Trophoblast cell (in vitro differentiated cells and primary cell): ENCODE data around the gene RNASEH2B.

ENCODE experiments used
- DNase-seq, 2 donors: peaks; one replicate each; pipeline ENCODE4 v3.0.0-alpha.2; 2016
- H2AFZ ChIP-seq: 2 replicates; pipeline ENCODE4 v1.6.1; 2013; ENCODE audit warnings: low read length, moderate library complexity, mild to moderate bottlenecking; ENCODE audit not compliant: insufficient read depth, poor library complexity
- H2AK5ac ChIP-seq: 2 replicates; pipeline ENCODE4 v1.6.1; 2013; ENCODE audit warnings: mild to moderate bottlenecking, low read length
- H2BK120ac ChIP-seq: 2 replicates; pipeline ENCODE4 v1.6.1; 2013; ENCODE audit warnings: low read length, mild to moderate bottlenecking, moderate library complexity; ENCODE audit not compliant: insufficient read depth, poor library complexity
- H2BK12ac ChIP-seq: 2 replicates; pipeline ENCODE4 v1.6.1; 2013; ENCODE audit warnings: mild to moderate bottlenecking, low read length, moderate library complexity
- H2BK5ac ChIP-seq: 2 replicates; pipeline ENCODE4 v1.6.1; 2013; ENCODE audit warnings: low read length, low read depth, moderate library complexity, mild to moderate bottlenecking; ENCODE audit not compliant: poor library complexity
- H3K14ac ChIP-seq: 2 replicates; pipeline ENCODE4 v1.6.1; 2013; ENCODE audit warnings: mild to moderate bottlenecking, low read length
- H3K18ac ChIP-seq: 2 replicates; pipeline ENCODE4 v1.6.1; 2013; ENCODE audit warnings: mild to moderate bottlenecking, low read length
- H3K23ac ChIP-seq: 2 replicates; pipeline ENCODE4 v1.6.1; 2013; ENCODE audit warnings: low read length
- H3K27ac ChIP-seq: 2 replicates; pipeline ENCODE4 v1.5.1; 2013; ENCODE audit warnings: low read depth, mild to moderate bottlenecking, inconsistent platforms, low read length, moderate library complexity
- H3K27me3 ChIP-seq: 2 replicates; pipeline ENCODE4 v1.6.1; 2013; ENCODE audit warnings: inconsistent platforms, mild to moderate bottlenecking, low read length, moderate library complexity; ENCODE audit not compliant: insufficient read depth
- H3K36me3 ChIP-seq, 2 experiments: 1 replicate in 1 of 2; 2 replicates in 1 of 2; pipeline ENCODE4 v1.6.1; 2013; ENCODE audit warnings: low read length in 2 of 2, mild to moderate bottlenecking in 2 of 2, moderate library complexity in 1 of 2; ENCODE audit not compliant: insufficient read depth in 2 of 2, control insufficient read depth in 1 of 2
- H3K4ac ChIP-seq: 2 replicates; pipeline ENCODE4 v1.6.1; 2013; ENCODE audit warnings: low read depth, mild to moderate bottlenecking, low read length, moderate library complexity
- H3K4me1 ChIP-seq, 2 experiments: 1 replicate in 1 of 2; 2 replicates in 1 of 2; pipeline ENCODE4 v1.6.1; 2013; ENCODE audit warnings: low read length in 2 of 2, mild to moderate bottlenecking in 2 of 2, moderate library complexity in 1 of 2; ENCODE audit not compliant: insufficient read depth in 2 of 2, control insufficient read depth in 1 of 2
- H3K4me2 ChIP-seq: 2 replicates; pipeline ENCODE4 v1.6.1; 2013; ENCODE audit warnings: inconsistent platforms, mild to moderate bottlenecking, low read length, moderate library complexity
- H3K4me3 ChIP-seq: 2 replicates; pipeline ENCODE4 v1.5.1; 2013; ENCODE audit warnings: mild to moderate bottlenecking, low read depth, low read length, inconsistent platforms
- H3K79me1 ChIP-seq: one replicate; pipeline ENCODE4 v1.6.1; 2013; ENCODE audit warnings: low read length
- H3K79me2 ChIP-seq: 2 replicates; pipeline ENCODE4 v1.6.1; 2013; ENCODE audit warnings: low read length, mild to moderate bottlenecking; ENCODE audit not compliant: control insufficient read depth, insufficient read depth, poor library complexity
- H3K9ac ChIP-seq: 2 replicates; pipeline ENCODE4 v1.6.1; 2013; ENCODE audit warnings: mild to moderate bottlenecking, low read length
- H3K9me3 ChIP-seq: 2 replicates; pipeline ENCODE4 v1.6.1; 2013; ENCODE audit warnings: low read depth, mild to moderate bottlenecking, control low read depth, inconsistent platforms, low read length; ENCODE audit not compliant: insufficient read depth
- H4K12ac ChIP-seq: 2 replicates; pipeline ENCODE4 v1.6.1; 2013; ENCODE audit warnings: low read depth, mild to moderate bottlenecking, low read length, moderate library complexity
- H4K8ac ChIP-seq: 2 replicates; pipeline ENCODE4 v1.6.1; 2013; ENCODE audit warnings: low read depth, mild to moderate bottlenecking, low read length, moderate library complexity
- H4K91ac ChIP-seq: one replicate; pipeline ENCODE4 v1.6.1; 2013; ENCODE audit warnings: low read depth, mild to moderate bottlenecking, low read length, moderate library complexity
- WGBS: extraction: QIAGEN DNeasy Blood & Tissue Kit; methylation state at CpG from one replicate; pipeline ENCODE4 v1.1.7; 2013; ENCODE audit warnings: missing lambda C conversion rate; ENCODE audit not compliant: insufficient read length, insufficient coverage; ENCODE audit errors: extremely low coverage; 5-methylcytosine and 5-hydroxymethylcytosine counted together

Gene RNASEH2B

GRCh38 chr13:50889317-50889716 lies 20.3 kb upstream of the RNASEH2B start:
- H3K9me3 ChIP-seq: no peaks in the 10 kb centered on the region
- H3K4me1 ChIP-seq: no peaks in the 10 kb centered on the region
- no peaks in the 10 kb centered on the region for H3K79me1 ChIP-seq
- no peak overlapping the region for H4K12ac ChIP-seq
- WGBS: no CpG with 5 or more reads among the region's 1 CpG
- H2BK12ac ChIP-seq: no peak overlapping the region
- no peak overlapping the region for H3K27ac ChIP-seq
- no peaks in the 10 kb centered on the region for H3K79me2 ChIP-seq
- H3K27me3 ChIP-seq: no peaks in the 10 kb centered on the region
- no peak overlapping the region for H4K91ac ChIP-seq
- DNase-seq: no peak
- no peak overlapping the region for H3K23ac ChIP-seq
- no peak overlapping the region for H3K18ac ChIP-seq
- H3K4ac ChIP-seq: no peak overlapping the region
- H4K8ac ChIP-seq: no peak overlapping the region
- H3K4me2 ChIP-seq: no peak overlapping the region
- no peak overlapping the region for H2AK5ac ChIP-seq
- no peak overlapping the region for H2BK120ac ChIP-seq
- no peak overlapping the region for H3K9ac ChIP-seq
- H2BK5ac ChIP-seq: no peak overlapping the region
- no peak overlapping the region for H2AFZ ChIP-seq
- H3K4me3 ChIP-seq: no peak overlapping the region
- no peak overlapping the region for H3K14ac ChIP-seq
- no peaks in the 10 kb centered on the region for H3K36me3 ChIP-seq

- no peaks in the 10 kb centered on the region for H3K79me2 ChIP-seq
- H3K27ac ChIP-seq: no peak overlapping the region
- H3K4me1 ChIP-seq: no peaks in the 10 kb centered on the region
- no peak overlapping the region for H2BK5ac ChIP-seq
- no peak overlapping the region for H2BK120ac ChIP-seq
- no peak overlapping the region for H2BK12ac ChIP-seq
- no peak overlapping the region for H3K4ac ChIP-seq
- no peak overlapping the region for H4K12ac ChIP-seq
- no peaks in the 10 kb centered on the region for H3K9me3 ChIP-seq
- no peak for DNase-seq
- no peak overlapping the region for H3K4me3 ChIP-seq
- H3K79me1 ChIP-seq: no peaks in the 10 kb centered on the region
- H3K36me3 ChIP-seq: no peaks in the 10 kb centered on the region
- no peak overlapping the region for H3K18ac ChIP-seq
- H3K4me2 ChIP-seq: no peak overlapping the region
- H4K91ac ChIP-seq: no peak overlapping the region
- no peak overlapping the region for H3K23ac ChIP-seq
- H2AK5ac ChIP-seq: no peak overlapping the region
- no peak overlapping the region for H2AFZ ChIP-seq
- no peak overlapping the region for H4K8ac ChIP-seq
- H3K27me3 ChIP-seq: no peaks in the 10 kb centered on the region
- H3K9ac ChIP-seq: no peak overlapping the region
- H3K14ac ChIP-seq: no peak overlapping the region
Observed at GRCh38 chr13:50891206-50891605, 18.4 kb upstream of the RNASEH2B start.

GRCh38 chr13:50892210-50892944 lies 17.2 kb upstream of the RNASEH2B start:
- H3K4me1 ChIP-seq: no peaks in the 10 kb centered on the region
- DNase-seq: no peak
- H3K4me2 ChIP-seq: no peak overlapping the region
- no peak overlapping the region for H3K4me3 ChIP-seq
- H3K27ac ChIP-seq: no peak overlapping the region
- H3K27me3 ChIP-seq: no peaks in the 10 kb centered on the region
- no peaks in the 10 kb centered on the region for H3K79me2 ChIP-seq
- no peak overlapping the region for H2AK5ac ChIP-seq
- H4K91ac ChIP-seq: no peak overlapping the region
- H3K23ac ChIP-seq: no peak overlapping the region
- H3K4ac ChIP-seq: no peak overlapping the region
- no peak overlapping the region for H2AFZ ChIP-seq
- no peak overlapping the region for H2BK12ac ChIP-seq
- H4K8ac ChIP-seq: no peak overlapping the region
- H2BK120ac ChIP-seq: no peak overlapping the region
- no peak overlapping the region for H3K14ac ChIP-seq
- no peaks in the 10 kb centered on the region for H3K9me3 ChIP-seq
- H3K36me3 ChIP-seq: no peaks in the 10 kb centered on the region
- WGBS: no CpG with 5 or more reads among the region's 7 CpGs
- no peak overlapping the region for H2BK5ac ChIP-seq
- H4K12ac ChIP-seq: no peak overlapping the region
- no peak overlapping the region for H3K18ac ChIP-seq
- no peak overlapping the region for H3K9ac ChIP-seq
- H3K79me1 ChIP-seq: no peaks in the 10 kb centered on the region

- WGBS: no CpG with 5 or more reads among the region's 4 CpGs
- H4K12ac ChIP-seq: no peak overlapping the region
Observed at GRCh38 chr13:50893211-50893852, 16.3 kb upstream of the RNASEH2B start.

More at GRCh38 chr13:50893211-50893852, 16.3 kb upstream of the RNASEH2B start:
- Histone ChIP-seq H2BK12ac (no peak overlapping the region), H3K27ac (no peak overlapping the region), H3K14ac (no peak overlapping the region), H2AK5ac (no peak overlapping the region), H3K79me2 (no peaks in the 10 kb centered on the region), H3K9me3 (no peaks in the 10 kb centered on the region), H4K91ac (no peak overlapping the region), H3K36me3 (no peaks in the 10 kb centered on the region), H3K18ac (no peak overlapping the region), H3K23ac (no peak overlapping the region), H3K4ac (no peak overlapping the region), H3K9ac (no peak overlapping the region), H4K8ac (no peak overlapping the region), H3K27me3 (no peaks in the 10 kb centered on the region), H2AFZ (no peak overlapping the region), H3K79me1 (no peaks in the 10 kb centered on the region), H2BK5ac (no peak overlapping the region), H3K4me3 (no peak overlapping the region), H3K4me1 (no peaks in the 10 kb centered on the region), H2BK120ac (no peak overlapping the region), H3K4me2 (no peak overlapping the region)
- no peak for DNase-seq
